Fibroblast of the aortic adventitia (primary cell): Measurements from ENCODE around the gene ATP8A2. TPM values are rescaled to one million over a fixed set of nuclear protein-coding genes. Genes with fewer than 3 reads are reported as not detected.
"Not testable (repeated sequence)": the region's sequence is repeated elsewhere in the genome, so short reads cannot be mapped to it uniquely, and the experiment has no call there.

Experiments used
- DNase-seq: peaks from one replicate; pipeline ENCODE4 v3.0.0-alpha.2; 2010; ENCODE audit warnings: low read depth
- H3K4me3 ChIP-seq: 2 replicates; pipeline ENCODE4 v1.5.1; 2011; ENCODE audit warnings: low read depth, mild to moderate bottlenecking, control low read depth, low read length, moderate library complexity
- CTCF ChIP-seq: IDR thresholded peaks from 2 replicates; pipeline ENCODE4 v1.5.1; 2011; ENCODE audit warnings: mild to moderate bottlenecking, low read length, control low read depth, inconsistent platforms; ENCODE audit not compliant: insufficient read depth
- total RNA-seq: library from RNA; depleted of rRNA; stranded (reverse); fragments of >200 nt; gene quantifications from 2 replicates; pipeline ENCODE4 v1.2.3, GENCODE V29; 2012; ENCODE audit warnings: low replicate concordance

Gene ATP8A2
- total RNA-seq, 1 donor, result under 0.01 TPM

- no peak for DNase-seq
- no peak overlapping the region for H3K4me3 ChIP-seq
- no peak for TF ChIP-seq CTCF
Observed at GRCh38 chr13:25541434-25542123, 169.8 kb downstream of the ATP8A2 start.

GRCh38 chr13:25548991-25549390, 177.2 kb downstream of the ATP8A2 start:
- not testable (repeated sequence) for H3K4me3 ChIP-seq, DNase-seq

- no peak for DNase-seq
- H3K4me3 ChIP-seq, result no peak overlapping the region
- TF ChIP-seq CTCF, result no peak
Observed at GRCh38 chr13:25561812-25562211, 190.0 kb downstream of the ATP8A2 start.

GRCh38 chr13:25570185-25570584, 198.4 kb downstream of the ATP8A2 start:
- DNase-seq, result no peak
- H3K4me3 ChIP-seq, result no peak overlapping the region
- TF ChIP-seq CTCF, result no peak

GRCh38 chr13:25571237-25571636, 199.5 kb downstream of the ATP8A2 start:
- H3K4me3 ChIP-seq, result no peak overlapping the region
- DNase-seq, result no peak
- no peak for TF ChIP-seq CTCF

GRCh38 chr13:25572171-25572570, 200.4 kb downstream of the ATP8A2 start:
- DNase-seq, H3K4me3 ChIP-seq: not testable (repeated sequence)

GRCh38 chr13:25574437-25575411, 202.9 kb downstream of the ATP8A2 start:
- no peak overlapping the region for H3K4me3 ChIP-seq
- DNase-seq, result peak; percentile 88
- TF ChIP-seq CTCF, result peak; percentile 84

- DNase-seq, result no peak
- TF ChIP-seq CTCF, result no peak
Observed at GRCh38 chr13:25575562-25575961, 203.8 kb downstream of the ATP8A2 start.

More at GRCh38 chr13:25575562-25575961, 203.8 kb downstream of the ATP8A2 start:
- no peak overlapping the region for H3K4me3 ChIP-seq
